Activated CD8-positive, alpha-beta memory T cell treated with anti-CD3 and anti-CD28 coated beads, Interleukin-2, amount 10 ng/mL, durations not matched to agents 7 days and 5 days (primary cell): ENCODE results near the gene LCN1. TPM values are rescaled to one million over a fixed set of nuclear protein-coding genes. Genes with fewer than 3 reads are reported as not detected.
A peak's percentile ranks its signal among the peaks of the same experiment; 100 is the strongest.

Source experiments
- ATAC-seq: fragments of 150-1000 bp; cut with Tn5 transposase; one replicate; pipeline ENCODE4 v1.10.0; 2021; ENCODE audit warnings: moderate library complexity
- CTCF ChIA-PET: fragments of 350-600 bp; sonication (Branson Sonifier 250); formaldehyde crosslinking; loops from one replicate; lab custom pipeline; 2021; ENCODE audit warnings: antibody characterized with exemption; lab: Charles Lee
- DNase-seq: peaks from one replicate; pipeline ENCODE4 v3.0.0-alpha.2; 2020
- H3K27ac Mint-ChIP-seq: one replicate; pipeline ENCODE4 v1.8.0; 2021; ENCODE audit warnings: mild to moderate bottlenecking, mixed read lengths
- H3K27me3 Mint-ChIP-seq: one replicate; pipeline ENCODE4 v1.8.0; 2021; ENCODE audit warnings: mixed read lengths
- H3K36me3 Mint-ChIP-seq: one replicate; pipeline ENCODE4 v1.8.0; 2021; ENCODE audit warnings: mild to moderate bottlenecking, mixed read lengths
- H3K4me1 Mint-ChIP-seq: one replicate; pipeline ENCODE4 v1.8.0; 2021; ENCODE audit warnings: mixed read lengths
- H3K4me3 Mint-ChIP-seq: one replicate; pipeline ENCODE4 v1.8.0; 2021; ENCODE audit warnings: mild to moderate bottlenecking, moderate library complexity, mixed read lengths
- H3K9me3 Mint-ChIP-seq: one replicate; pipeline ENCODE4 v1.8.0; 2022; ENCODE audit warnings: low read depth, mixed read lengths
- total RNA-seq, 2 experiments: library from RNA; stranded (reverse); gene quantifications; one replicate each; pipeline ENCODE4 v1.2.3, GENCODE V29; 2021

LCN1 gene
- total RNA-seq, result not detected

GRCh38 chr9:135520916-135521607, at the start of gene LCN1:
LCN1 (plus strand) TSS chr9:135521440; CDS start chr9:135521498, 58 bp downstream.
- DNase-seq, result peak; percentile 21
- no peak for ATAC-seq
- Mint-ChIP-seq H3K27ac (no peak within 1 kb of the TSS), H3K4me1 (peaks cover 5% of the 10 kb centered on the region), H3K4me3 (no peak within 1 kb of the TSS), H3K9me3 (no peaks in the 10 kb centered on the region), H3K27me3 (peaks cover 19% of the 10 kb centered on the region), H3K36me3 (no peaks in the 10 kb centered on the region)
- CTCF ChIA-PET, result no interaction called here

DNA sequence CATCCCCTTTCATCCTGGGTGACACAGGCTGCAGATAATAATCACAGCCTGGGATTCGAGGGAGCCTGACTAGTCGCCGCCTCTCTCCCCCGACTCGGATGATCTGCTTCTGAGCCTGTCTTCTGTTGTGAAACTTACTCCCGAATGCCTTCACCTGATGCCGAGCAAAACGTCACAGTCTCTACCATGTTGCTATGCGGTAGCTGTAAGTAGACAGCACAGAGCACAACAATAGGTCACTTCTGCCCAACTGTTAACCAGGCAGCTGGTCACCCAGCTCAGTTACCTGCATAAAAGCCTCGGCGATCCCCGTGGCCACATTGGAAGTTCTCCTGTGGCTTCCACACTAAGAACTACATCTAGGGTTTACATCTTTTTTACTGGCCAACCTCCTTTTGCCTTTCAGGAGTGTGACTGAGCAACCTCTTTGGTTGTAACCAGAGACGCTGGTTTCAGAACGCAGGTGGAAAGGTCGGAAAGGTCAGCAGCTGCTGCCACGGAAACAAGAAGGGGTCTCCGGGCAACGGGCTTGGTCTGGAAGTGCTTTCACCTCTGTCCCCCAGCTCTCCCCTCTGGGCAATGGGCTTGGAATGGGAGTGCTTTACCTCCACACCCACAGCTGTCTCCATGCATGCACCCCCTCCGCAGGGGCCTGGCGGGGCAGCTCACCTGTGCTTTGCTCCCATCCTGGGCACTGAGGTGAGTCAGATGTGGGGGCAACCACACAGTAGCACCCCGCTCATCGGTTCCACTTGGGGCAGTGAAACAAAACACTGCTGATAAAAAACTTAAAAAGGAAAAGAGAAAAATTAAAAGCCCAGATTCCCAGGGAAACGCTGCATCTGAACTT, 49.2 kb upstream of the LCN1 start:
- Mint-ChIP-seq H3K4me1 (peaks cover 22% of the 10 kb centered on the region), H3K27me3 (peaks cover 36% of the 10 kb centered on the region), H3K9me3 (no peaks in the 10 kb centered on the region), H3K27ac (no peak overlapping the region), H3K36me3 (peaks cover 1% of the 10 kb centered on the region), H3K4me3 (no peak overlapping the region)
- CTCF ChIA-PET, result no interaction called here
- DNase-seq (no peak), ATAC-seq (no peak)

DNA sequence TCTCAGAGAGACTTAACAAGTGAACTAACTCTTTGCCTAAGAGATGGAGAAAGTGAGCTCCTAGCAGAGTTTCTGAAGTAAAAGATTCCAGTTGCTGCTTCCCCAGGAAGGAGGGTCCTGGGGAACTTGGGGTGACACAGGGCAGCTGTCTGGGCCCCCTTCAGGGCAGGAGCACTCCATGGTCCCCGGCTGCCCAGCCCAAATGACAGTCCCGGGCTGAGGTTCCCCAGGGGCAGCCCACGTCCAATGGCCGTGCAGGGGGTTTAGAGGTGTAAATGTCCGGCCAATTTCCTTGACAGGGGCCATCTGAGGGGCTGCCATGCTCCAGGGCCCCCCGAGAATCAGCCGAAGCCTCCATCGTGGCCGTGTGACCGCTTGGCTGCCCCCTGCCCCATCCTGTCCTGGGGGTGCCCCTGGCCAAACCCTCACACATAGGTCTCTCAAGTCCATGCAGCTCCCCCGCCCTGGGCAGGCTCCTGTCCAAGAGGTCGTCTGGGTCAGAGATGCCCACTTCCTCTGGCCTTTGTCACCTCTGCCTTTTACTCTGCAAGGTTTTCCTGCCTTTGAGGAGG, 47.2 kb upstream of the LCN1 start:
- no peaks in the 10 kb centered on the region for H3K36me3 Mint-ChIP-seq
- no peak overlapping the region for H3K4me3 Mint-ChIP-seq
- peaks cover 44% of the 10 kb centered on the region for H3K27me3 Mint-ChIP-seq
- peaks cover 19% of the 10 kb centered on the region for H3K4me1 Mint-ChIP-seq
- no peak overlapping the region for H3K27ac Mint-ChIP-seq
- no peaks in the 10 kb centered on the region for H3K9me3 Mint-ChIP-seq
- DNase-seq (no peak), ATAC-seq (no peak)
- CTCF ChIA-PET, result no interaction called here

DNA sequence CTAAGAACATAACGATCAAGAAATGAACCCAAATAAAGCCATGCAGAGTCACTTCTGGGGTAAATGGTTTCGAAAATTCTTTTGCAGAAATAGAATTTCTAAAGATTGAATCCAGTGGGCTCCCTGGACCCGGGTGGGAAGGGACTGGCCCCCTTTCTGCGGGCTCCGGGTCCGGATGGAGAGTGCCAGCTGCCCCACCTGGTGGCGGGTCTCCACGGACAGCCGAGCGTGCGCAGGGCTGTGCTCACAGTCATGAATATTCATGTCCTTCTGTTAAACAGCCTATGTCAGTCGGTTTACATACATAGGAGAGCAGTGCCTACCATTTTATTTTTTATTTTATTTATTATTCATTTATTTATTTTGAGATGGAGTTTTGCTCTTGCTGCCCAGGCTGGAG, 46.3 kb upstream of the LCN1 start:
- ATAC-seq (peak; percentile 53), DNase-seq (peak; percentile 44)
- no peaks in the 10 kb centered on the region for H3K9me3 Mint-ChIP-seq
- H3K4me1 Mint-ChIP-seq, result peaks cover 15% of the 10 kb centered on the region
- CTCF ChIA-PET, result no interaction called here
- H3K27ac Mint-ChIP-seq, result no peak overlapping the region
- H3K4me3 Mint-ChIP-seq, result no peak overlapping the region
- no peaks in the 10 kb centered on the region for H3K36me3 Mint-ChIP-seq
- H3K27me3 Mint-ChIP-seq, result peaks cover 44% of the 10 kb centered on the region

- CTCF ChIA-PET, result interaction anchor here (0.6 kb wide), 1 partner anchor 13 kb away, joined by 3 read pairs; no protein-coding TSS in a partner anchor
- peaks cover 6% of the 10 kb centered on the region for H3K4me1 Mint-ChIP-seq
- DNase-seq (no peak), ATAC-seq (no peak)
- no peaks in the 10 kb centered on the region for H3K36me3 Mint-ChIP-seq
- peaks cover 45% of the 10 kb centered on the region for H3K27me3 Mint-ChIP-seq
- no peak overlapping the region for H3K4me3 Mint-ChIP-seq
- no peak overlapping the region for H3K27ac Mint-ChIP-seq
- no peaks in the 10 kb centered on the region for H3K9me3 Mint-ChIP-seq
These were observed 44.5 kb upstream of the LCN1 start for GRCh38 chr9:135476561-135477355.

DNA sequence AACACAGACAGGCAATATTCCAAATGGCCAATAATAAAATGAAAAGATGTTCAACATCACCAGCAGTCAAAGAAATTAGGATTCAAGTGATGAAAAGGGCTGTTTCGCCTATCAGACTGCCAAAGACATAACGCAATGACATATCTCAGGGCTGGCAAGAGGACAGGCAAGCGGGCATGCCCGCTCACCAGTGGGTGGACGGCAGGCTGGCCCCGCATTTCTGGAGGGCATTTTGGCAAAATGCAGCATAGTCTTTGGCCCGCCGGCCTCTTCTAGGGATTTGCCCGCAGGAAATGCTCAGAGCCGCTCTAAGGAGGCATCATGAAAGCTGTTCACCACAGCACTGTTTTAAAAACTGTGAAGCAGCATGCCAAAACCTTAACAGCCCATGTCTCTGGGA, 43.0 kb upstream of the LCN1 start:
- peaks cover 6% of the 10 kb centered on the region for H3K4me1 Mint-ChIP-seq
- H3K36me3 Mint-ChIP-seq, result no peaks in the 10 kb centered on the region
- H3K4me3 Mint-ChIP-seq, result no peak overlapping the region
- no peak for ATAC-seq
- peaks cover 55% of the 10 kb centered on the region for H3K27me3 Mint-ChIP-seq
- DNase-seq, result no peak
- no peaks in the 10 kb centered on the region for H3K9me3 Mint-ChIP-seq
- CTCF ChIA-PET, result no interaction called here
- H3K27ac Mint-ChIP-seq, result no peak overlapping the region

GRCh38 chr9:135478829-135479468, 42.3 kb upstream of the LCN1 start:
- peak overlapping the region; percentile 33 for H3K4me3 Mint-ChIP-seq
- no peaks in the 10 kb centered on the region for H3K36me3 Mint-ChIP-seq
- H3K9me3 Mint-ChIP-seq, result no peaks in the 10 kb centered on the region
- DNase-seq (no peak), ATAC-seq (no peak)
- CTCF ChIA-PET, result no interaction called here
- peaks cover 54% of the 10 kb centered on the region for H3K27me3 Mint-ChIP-seq
- no peak overlapping the region for H3K27ac Mint-ChIP-seq
- peaks cover 6% of the 10 kb centered on the region for H3K4me1 Mint-ChIP-seq

- Mint-ChIP-seq H3K27me3 (peaks cover 51% of the 10 kb centered on the region), H3K9me3 (no peaks in the 10 kb centered on the region), H3K27ac (no peak within 1 kb of the TSS), H3K4me1 (peaks cover 6% of the 10 kb centered on the region), H3K36me3 (no peaks in the 10 kb centered on the region), H3K4me3 (peak within 1 kb of the TSS; percentile 33)
- CTCF ChIA-PET, result interaction anchor here (0.5 to 0.9 kb wide), 2 partner anchors 21 to 59 kb away, joined by 3 read pairs; partner anchors contain the start of gene MRPS2
- ATAC-seq (peak; percentile 17), DNase-seq (no peak)
These were observed 41.7 kb upstream of the LCN1 start, which contains the start of gene PPP1R26 for GRCh38 chr9:135479469-135480052. PPP1R26 (plus strand) TSS chr9:135479782; CDS start chr9:135484511, 4,729 bp downstream.

DNA sequence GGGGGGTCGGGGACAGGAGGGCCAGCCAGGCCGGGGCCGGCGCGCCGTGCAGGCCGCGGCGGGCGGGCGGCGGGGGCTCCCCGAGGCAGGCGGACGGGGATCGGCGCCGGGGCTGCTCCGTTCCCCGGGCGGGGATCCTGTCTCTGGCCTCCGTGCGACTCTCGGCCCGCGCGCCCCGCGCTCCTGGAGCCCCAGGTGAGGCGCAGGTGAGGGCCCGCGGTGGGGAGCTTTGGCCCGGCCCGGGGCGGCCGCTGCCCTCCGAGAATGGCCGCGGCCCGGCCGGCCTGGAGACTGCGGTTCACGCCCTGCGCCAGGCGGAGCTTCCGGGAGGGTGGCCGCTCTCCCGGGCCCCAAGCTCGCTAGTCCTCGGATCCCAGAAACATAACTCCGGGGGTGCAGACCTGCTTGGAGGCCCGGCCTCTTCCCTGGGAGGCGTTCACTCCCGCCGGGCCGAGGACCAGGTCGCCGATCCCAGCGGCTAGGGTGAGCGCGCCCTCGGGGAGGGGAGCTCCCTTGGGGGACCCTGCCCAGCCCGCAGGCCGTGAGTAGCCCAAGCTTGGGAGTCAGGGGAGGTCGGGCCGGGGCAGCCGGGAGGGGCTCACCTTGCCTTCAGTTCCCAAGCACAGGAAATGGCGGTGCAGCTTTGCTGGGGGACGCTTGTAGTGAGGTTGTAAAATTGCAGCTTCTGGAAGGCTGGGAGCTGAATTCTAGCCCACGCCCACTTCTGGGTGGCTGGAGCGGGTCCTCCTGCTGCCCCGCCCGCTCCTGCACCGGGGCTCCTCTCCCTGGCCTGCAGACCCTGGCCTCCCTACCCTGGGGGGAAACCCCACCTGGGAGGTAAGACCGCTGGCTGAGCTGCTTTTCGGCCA, 40.9 kb upstream of the LCN1 start:
- Mint-ChIP-seq H3K4me1 (peaks cover 6% of the 10 kb centered on the region), H3K27ac (no peak overlapping the region), H3K36me3 (no peaks in the 10 kb centered on the region), H3K27me3 (peaks cover 51% of the 10 kb centered on the region), H3K9me3 (no peaks in the 10 kb centered on the region), H3K4me3 (no peak overlapping the region)
- ATAC-seq (peak; percentile 32), DNase-seq (no peak)
- CTCF ChIA-PET, result interaction anchor here (0.5 to 1.3 kb wide), 3 partner anchors 20 to 58 kb away, joined by 3 to 4 read pairs (median 3); partner anchors contain the start of gene MRPS2

- CTCF ChIA-PET, result interaction anchor here (1.3 kb wide), 1 partner anchor 24 kb away, joined by 4 read pairs; no protein-coding TSS in a partner anchor
- Mint-ChIP-seq H3K9me3 (no peaks in the 10 kb centered on the region), H3K27me3 (peaks cover 46% of the 10 kb centered on the region), H3K27ac (no peak overlapping the region), H3K4me3 (no peak overlapping the region), H3K36me3 (no peaks in the 10 kb centered on the region), H3K4me1 (peaks cover 6% of the 10 kb centered on the region)
- no peak for ATAC-seq
- DNase-seq, result no peak
These were observed 40.3 kb upstream of the LCN1 start for GRCh38 chr9:135480940-135481310.

DNA sequence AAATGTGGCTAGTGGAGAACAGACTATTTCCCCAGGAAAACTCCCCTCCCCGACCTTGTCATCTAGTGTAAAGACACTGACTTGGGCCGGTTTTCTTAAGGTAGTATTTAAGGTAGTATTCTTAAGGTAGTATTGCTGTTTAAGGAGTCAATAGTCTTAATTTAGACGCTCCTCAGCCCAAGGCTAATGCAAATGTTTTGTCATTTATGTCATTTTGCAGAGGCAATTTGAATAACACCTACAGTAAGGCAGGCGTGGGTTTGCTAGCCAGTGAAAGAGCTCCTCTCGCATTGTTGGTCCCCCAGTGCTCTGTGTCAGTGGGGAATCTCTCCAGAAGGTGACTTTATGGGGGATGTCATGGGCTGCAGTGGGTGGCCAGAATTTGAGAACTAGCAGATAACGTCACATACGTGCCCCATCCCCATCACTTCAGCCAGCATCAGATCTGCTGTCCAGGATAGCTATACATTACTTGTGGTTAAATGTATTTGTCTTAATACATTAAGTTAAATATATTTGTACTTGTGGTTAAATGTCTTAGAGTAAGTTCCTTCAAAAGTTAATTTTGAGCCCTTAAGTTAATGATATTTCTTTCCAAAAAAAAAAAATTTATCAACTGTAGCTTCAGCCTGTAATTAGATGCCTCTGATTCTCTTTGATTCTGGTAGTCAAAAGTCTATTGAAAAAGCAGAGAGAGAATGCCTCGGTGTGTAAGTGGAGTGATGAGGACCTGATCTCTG, 39.1 kb upstream of the LCN1 start:
- Mint-ChIP-seq H3K4me3 (no peak overlapping the region), H3K36me3 (no peaks in the 10 kb centered on the region), H3K9me3 (no peaks in the 10 kb centered on the region), H3K4me1 (peaks cover 6% of the 10 kb centered on the region), H3K27ac (no peak overlapping the region), H3K27me3 (peaks cover 41% of the 10 kb centered on the region)
- DNase-seq (no peak), ATAC-seq (no peak)
- CTCF ChIA-PET, result interaction anchor here (1.4 kb wide), 1 partner anchor 11 kb away, joined by 3 read pairs; no protein-coding TSS in a partner anchor
